OCI-LY1 (cell line): ENCODE data around the gene HDAC9.

ENCODE experiments used
- CTCF ChIP-seq: fragments of 200-600 bp; sonication (generic), shearing (Covaris generic); IDR thresholded peaks from 2 replicates; pipeline ENCODE4 v1.5.1; 2017; ENCODE audit warnings: mild to moderate bottlenecking, antibody characterized with exemption, low read length, moderate library complexity, mixed read lengths
- EZH2 ChIP-seq: fragments of 200-600 bp; sonication (generic), shearing (Covaris generic); IDR thresholded peaks from 2 replicates; pipeline ENCODE4 v1.8.0; 2017; ENCODE audit warnings: borderline replicate concordance, mixed run types, mild to moderate bottlenecking, antibody characterized with exemption, low read length, moderate library complexity, mixed read lengths

- no peak for TF ChIP-seq CTCF
- TF ChIP-seq EZH2 = no peak
Measured at GRCh38 chr7:18780938-18781337, 285.4 kb downstream of the HDAC9 start.
